COR-L47 (cell line): ENCODE data around the gene CASK.

Experiments used
- DNase-seq: peaks from one replicate; lab custom pipeline; 2025; lab: John Stamatoyannopoulos, UW

The CASK gene

DNA sequence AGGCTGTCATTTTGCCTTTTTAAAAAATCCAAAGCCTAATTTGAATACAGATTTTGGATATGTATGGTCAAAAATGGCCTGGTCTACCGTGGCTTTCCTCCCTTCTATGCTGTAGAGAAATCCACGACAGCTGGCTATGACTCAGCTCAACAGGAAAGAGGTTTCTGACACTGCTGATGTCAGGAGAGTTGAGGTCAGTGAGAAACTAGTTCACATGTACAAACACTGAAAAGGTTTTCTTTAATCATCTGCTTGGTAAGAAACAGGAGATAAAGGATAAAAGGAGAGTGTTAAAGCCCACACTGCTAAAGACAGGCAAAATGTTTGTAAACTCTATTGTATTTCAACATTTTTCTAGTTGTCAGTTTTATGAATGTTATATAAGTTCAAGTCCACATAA is 362.3 kb downstream of the CASK start:
- DNase-seq, result no peak

DNA sequence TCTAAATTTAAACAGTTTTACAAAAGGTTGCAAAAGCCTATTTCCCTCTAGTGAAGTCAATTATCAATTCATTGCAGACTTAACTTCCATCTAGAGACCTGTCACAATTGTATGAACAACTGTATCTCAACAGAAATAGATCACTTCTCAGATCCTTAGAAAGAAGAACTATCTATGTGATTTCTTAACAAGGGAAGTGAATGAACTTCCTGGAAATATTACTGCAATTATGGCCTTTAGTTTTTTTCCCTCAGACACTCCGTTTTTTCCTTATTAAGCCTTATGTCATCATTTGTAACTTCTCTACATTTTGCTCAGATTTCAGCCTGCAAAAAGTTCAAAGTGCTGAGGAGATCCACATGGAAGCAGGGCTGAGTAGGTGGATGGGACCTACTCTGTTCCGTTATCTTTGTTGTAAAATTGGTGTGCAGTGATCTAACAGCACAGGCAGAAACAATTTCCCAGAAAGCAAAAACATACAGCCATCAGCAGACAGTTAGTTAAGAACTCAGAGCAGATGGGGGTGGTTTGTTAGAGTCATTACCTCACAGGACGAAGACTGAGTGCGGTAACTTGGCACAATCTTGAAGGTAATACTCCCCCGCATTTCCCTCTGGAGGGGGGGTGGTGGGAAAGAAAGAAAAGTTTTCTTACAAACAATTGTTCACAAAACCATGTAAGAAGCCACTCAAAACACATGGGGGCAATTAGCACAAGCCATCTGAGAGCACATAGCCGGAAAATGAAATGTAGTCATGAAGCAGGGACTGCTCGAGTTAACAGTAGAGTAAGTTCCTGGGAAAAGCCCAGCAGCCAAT is 363.9 kb downstream of the CASK start:
- no peak for DNase-seq

DNA sequence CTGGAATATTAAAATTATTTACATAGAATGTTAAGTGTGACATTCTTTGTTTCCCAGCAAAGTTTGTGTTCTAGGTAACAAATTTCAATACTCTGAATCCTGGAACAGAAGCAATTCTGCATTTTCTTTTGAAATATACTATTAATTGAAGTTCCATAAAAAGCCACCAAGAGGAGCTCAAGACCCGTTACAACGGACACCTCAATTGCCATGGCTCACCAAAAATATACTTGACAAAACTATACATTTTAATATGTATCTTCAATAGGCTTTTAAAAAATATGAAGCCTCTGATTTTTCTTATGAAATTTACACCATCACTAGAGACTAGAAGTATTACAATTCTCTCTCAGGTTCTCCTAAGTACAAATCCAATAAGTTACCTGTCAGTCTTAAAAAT is 364.8 kb downstream of the CASK start:
- no peak for DNase-seq

DNA sequence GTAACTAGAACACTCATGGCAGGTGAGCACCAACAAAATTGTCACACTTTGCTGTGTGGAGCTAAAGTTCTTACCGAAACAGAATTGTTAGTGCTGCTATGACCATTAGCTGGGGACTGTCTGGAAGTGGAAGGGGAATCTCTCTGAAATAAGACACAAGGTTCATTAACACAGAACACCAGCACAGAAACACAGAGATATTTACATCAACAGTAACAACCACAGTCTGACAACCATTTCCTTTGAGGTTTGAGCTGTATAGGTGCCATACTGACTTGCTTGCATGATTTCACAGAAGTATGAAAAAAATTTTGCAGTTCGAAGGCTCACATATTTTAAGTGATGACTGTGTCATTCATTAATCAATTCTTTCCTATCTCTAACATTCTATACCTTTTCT is 366.4 kb downstream of the CASK start:
- no peak for DNase-seq

DNA sequence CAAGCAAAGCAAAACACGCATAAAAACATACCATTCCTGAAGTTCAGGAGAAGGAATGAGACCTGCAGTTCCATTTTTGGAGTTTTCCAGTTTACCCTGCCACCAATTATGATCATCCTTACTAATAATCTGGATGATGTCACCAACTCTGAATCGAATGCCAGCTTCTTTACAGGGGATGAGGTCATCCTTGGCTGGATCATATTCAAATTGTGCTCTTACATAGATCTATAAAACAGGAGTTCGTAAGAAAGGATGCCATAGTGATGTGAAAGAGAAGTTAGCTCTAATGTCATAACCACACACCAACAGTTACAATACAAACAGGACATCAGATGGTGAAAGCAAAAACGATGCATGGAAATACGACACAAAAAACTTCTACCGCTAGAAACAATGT is 369.7 kb downstream of the CASK start:
- DNase-seq, result no peak

DNA sequence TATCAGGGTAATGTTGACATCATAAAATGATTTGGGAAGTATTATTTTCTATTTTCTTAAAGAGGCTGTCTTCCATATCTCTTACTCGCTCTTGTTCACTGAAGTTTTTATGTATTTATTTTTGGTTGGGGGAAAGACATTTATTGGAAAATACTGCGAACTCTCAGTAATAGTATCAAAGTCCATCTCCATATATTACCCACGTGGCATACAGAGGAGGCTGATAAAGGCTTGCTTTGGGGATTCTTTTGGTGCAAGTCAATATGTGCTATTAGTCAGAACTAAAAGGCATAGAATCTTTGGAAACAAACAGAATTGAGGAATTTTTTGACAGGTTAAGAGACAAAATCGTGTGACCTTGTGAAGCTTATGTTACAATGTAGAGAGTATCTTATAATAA is 374.9 kb downstream of the CASK start:
- DNase-seq, result no peak

DNA sequence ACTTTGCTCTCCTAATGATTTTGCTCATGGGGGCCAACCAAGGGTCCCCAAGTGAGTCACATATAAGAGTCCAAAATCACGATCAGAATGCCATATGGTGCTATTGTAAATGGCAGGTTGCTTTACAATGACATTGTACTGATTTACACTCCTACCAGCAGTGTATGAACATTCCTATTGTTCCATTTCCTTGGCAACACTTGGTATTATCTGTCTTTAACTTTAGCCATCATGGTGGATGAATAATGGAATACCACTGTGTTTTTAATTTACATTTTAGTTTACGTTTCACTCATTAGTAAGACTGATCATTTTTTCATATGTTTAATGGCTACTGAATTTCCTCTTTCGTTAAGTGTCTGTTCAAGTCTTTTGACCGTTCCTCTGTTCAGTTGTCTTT is 379.7 kb downstream of the CASK start:
- DNase-seq, result no peak

DNA sequence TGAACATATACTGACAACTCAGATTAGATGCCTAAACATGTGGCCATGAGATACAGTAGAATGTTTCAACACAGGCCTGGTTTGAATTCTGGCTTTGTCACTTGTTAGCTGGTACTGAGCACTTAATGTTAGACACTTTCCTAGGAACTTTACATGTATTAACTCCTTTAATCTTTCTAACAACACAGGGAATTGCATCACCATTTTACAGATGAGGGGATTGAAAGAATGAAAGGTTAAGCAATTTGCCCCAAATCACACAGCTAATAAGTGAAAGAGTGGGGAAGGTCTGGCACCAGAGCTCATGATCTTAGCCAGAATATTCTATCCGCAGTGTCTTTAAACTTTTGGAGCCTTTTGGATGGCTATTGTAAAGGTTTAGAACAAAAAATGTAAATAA is 380.3 kb downstream of the CASK start:
- DNase-seq, result no peak

DNA sequence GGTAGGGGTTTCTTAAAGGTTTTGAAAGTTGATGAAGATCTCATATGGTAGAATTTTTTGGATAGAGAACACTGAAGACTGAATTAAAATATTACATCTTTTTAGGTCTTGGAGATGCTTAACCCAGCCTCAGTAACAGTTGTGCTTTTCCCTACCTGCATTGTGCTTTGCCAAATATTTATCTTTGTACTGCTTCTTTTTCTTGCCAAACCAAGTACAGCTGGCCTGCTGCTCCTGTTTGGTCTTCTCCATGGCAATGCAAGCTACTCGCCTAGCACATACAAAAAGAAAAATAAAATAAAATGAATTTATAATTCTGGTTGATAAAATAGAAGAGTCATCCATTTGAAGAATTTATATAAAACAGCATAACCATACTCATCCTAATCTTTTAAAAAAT is 380.8 kb downstream of the CASK start:
- DNase-seq, result no peak

DNA sequence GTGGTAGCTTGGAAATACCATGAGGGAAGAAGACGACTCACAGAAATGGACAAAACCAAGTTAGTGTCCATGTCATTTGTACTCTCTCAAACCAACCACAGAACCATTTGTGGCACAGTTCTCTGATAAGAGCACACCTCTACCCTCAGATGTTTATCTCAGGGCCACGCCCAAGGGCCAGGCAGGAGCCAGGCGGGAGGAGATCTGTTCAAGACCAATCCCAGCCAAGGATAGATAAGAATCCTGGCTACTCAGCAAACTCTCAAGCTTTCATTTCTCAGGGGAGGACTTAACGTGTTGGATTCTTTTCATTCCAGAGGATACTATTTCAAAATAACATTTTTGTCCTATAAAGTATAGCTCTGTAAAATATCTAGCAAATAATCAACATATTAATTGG is 381.2 kb downstream of the CASK start:
- no peak for DNase-seq

DNA sequence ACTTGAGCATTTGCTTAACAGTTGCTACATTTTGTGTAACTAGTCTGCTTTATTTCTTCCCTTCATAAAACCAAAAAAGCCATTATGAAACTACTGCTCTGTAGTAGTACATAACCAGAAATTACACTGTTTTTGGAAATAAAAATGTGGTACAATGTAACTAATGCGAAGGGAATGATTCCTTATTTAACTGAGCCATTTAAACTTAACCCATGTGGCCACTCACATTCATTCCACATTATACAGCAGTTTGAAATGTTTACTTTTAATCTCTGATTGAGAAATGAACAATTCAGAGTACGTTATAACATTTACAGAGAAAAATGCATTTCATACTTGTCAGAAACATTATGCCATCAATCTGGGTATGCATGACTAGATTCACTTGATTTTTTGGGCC is 382.0 kb downstream of the CASK start:
- DNase-seq, result no peak

DNA sequence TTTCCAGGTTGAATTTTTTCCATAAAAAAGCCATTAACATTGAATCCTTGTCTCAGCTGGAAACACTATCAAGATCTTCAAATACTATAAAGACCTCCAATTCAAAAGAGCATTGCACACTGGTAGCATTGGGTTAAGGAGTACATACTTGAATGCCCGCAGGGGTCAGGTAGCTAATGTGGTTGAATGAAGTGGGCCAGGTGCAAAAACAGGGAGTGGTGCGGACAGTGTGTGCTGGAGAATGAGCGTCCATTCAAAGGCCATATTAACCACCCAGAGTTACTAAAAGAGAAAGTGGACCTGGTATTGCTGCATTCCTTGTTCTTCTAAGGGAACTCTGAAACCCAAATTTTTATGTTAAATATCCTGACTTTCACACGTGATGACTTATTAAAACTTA is 384.6 kb downstream of the CASK start:
- DNase-seq, result no peak

DNA sequence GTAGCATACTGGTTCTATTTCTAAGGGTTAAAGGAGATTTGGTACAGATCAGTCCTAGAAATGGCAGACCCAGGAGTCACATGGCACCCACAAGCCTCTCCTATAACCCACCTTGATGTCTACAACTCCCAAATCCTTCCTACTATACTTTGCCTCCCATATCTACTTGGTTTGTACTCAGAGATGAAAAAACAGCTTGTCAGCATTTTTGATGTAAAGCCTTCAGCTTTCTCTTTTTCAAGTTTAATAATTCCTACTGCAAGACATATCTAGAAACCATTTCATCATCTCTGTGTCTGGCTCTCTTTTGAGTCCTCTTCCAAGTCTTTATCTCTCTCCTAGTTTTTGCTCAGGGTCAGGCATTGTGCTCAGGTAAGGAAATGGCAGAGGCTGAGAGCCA is 393.3 kb downstream of the CASK start:
- DNase-seq, result no peak

DNA sequence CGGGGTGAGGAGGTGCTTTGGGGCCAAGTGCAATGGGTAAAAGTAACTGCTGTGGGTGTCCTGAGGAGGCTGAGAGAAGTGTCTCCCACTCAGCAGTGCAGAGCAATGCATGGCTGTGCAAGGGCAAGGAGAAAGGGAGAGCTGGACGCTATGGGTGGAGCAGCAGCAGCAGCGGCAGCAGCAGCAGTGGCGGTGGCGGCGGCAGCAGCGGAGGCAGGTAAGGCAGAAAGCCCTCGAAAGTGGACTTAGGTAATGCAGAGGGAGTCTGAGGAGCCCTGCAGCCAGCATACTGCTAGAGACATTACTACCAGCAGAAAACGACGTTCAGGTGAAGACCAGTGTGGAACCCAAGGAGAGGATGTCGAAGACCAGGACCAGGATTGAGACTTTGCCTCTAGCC is 394.1 kb downstream of the CASK start:
- DNase-seq, result no peak

DNA sequence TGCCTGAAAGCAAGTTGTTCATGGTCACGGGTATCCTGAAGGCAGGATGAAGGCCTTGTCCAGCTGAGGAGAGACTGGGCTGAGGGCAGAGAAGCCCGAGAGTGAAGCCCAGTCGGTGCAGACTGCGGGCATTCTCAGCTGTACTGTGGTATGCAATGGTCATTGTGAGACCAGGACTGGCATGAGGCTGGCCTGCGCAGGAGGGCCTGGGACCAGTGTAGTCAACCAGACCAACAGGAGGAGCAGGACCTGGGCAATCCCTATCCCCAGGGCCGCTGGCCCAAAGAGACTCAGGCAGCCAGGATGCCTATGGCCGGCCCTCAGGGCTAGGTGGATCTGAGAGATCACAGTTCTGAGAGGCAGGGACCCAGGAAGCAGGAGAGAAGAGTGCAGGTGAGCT is 394.6 kb downstream of the CASK start:
- no peak for DNase-seq

DNA sequence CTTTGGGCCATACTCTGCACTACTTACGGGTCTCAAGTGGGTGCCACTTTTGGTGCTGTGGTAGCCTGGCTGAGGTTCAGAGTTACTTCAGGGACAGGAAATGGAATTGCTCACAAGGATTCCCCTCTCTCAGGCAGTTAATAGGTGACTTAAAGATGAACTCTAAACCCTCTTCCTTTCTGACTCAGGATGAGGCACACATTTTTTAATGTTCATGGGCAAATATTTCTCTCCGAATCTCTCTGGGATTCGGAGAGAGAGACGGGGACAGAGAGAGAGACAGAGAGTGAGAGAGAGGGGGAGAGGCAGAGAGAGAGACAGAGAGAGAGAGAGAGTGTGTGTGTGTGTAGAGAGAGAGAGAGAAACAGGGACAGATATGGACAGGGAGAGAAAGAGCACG is 396.4 kb downstream of the CASK start:
- no peak for DNase-seq

DNA sequence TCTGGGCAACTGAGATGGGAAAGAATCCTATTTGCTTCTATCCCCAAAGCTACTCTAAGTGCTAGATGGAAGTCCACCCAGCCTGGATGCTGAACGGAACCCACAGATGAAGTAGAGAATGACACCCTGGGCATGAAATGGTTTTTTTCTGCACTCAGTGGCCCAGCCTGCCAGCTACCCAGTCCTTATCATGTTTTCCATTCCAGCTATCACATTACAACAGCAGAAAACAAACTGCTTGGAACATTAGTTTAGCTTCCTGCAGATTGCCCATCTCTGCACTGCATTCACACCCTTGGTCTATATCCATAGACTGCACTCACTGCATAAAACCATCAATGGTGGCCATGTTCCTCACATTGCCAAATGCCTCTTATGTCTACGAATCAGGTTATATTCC is 397.1 kb downstream of the CASK start:
- no peak for DNase-seq

DNA sequence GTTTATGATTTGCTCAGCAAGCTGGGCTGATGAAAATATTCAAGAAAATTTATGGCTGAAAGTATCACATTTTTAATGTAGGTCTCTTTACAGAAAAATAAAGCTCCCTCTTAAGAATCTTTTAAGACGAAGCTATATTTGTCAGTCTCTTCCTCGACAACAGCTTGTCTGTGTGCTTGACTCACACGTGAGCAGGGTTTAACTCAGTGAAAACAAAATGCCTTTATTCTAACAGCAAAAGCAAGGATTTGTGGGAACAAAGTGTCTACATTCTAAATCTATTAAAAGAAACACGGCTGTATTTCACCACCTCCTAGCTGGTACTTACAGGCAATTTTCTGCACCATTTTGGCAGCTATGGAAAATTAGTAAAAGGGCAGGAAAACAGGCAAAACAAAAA is 400.7 kb downstream of the CASK start:
- no peak for DNase-seq

DNA sequence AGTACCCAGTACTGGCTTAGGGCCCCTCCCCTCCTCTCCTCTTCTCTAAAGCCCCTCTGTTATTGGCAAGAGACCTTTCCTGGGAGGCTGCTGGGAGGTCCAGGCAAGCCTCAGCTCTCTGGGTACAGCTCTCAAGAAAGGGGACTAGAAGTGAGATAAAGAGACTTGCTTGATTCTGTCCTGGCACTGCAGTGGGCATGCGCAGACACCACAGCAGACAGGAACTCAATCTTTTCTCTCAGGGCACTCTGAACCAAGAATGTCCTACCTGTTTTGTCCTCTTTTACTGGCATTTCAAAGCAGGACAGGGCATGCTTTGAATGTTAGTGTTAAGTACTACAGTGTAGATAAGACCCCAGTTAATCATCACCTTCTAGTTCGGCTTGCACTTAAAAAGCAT is 401.3 kb downstream of the CASK start:
- DNase-seq, result no peak

DNA sequence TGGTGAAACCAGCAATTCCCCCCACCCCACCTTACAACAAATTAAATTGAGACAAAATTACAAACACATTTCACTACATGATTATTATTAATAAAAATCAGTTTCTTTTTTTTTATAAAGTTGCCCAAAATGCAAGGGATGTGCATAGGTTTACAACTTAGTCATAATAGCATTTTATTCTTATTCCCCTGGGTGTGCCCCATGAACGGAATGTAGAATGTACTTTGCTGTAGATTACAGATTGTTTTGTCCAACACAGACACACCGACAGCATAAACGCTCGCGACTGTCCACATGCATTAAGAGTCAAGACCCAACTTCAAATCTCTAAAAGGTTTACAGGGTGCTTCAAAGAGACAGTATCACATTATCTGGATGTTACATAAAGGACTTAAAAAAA is 403.9 kb downstream of the CASK start:
- DNase-seq, result no peak

DNA sequence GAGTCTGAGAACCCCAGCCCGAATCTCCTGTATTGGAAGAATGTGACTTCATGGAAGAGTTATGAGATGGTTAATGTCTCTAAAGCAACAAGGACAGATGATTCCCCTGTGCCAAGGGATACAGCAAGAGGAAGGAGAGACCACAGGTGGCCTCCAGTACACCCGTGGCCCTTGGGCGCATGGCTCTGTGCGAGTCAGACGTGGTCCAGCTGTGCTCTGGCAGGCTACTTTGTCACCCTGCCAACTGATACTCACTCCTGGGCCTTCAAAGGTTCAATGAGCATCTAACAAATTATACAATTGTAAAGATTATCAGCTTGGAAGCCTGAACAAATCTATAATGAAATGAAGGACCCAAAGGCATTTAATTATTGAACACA is 404.5 kb downstream of the CASK start:
- DNase-seq, result no peak

DNA sequence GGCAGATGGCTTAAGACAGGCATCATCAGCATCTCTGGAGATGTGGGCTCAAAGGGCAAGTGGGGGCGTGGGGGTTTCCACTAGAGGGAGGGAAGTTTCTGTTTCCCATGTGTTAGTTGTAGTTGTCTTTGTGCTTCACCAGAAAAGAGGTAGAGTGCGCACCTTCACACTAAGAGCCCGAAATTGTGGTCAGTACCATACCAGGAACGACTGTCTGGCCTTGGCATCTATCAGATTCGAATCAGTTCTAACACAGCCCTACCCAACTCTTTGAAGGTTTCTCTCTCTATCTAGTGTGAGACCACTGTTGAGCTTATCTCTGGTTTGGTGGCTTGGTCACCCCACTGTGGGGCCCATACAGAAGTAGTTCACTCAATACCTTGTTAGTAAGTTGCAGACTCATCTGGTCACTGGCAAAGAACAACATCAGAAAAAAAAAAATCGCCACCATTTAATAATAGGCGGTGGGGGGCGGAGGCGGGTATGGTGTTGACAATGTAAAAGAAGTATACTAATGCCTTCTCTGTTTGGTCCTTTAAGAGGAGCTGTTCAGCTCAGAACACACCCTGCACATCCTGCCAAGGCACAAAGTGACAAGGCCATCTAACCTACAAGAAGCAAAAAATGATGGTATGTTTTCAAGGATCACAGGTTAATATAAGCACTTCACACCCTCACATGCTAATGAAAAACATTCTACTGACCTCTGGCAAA is 405.1 kb downstream of the CASK start:
- DNase-seq, result no peak

DNA sequence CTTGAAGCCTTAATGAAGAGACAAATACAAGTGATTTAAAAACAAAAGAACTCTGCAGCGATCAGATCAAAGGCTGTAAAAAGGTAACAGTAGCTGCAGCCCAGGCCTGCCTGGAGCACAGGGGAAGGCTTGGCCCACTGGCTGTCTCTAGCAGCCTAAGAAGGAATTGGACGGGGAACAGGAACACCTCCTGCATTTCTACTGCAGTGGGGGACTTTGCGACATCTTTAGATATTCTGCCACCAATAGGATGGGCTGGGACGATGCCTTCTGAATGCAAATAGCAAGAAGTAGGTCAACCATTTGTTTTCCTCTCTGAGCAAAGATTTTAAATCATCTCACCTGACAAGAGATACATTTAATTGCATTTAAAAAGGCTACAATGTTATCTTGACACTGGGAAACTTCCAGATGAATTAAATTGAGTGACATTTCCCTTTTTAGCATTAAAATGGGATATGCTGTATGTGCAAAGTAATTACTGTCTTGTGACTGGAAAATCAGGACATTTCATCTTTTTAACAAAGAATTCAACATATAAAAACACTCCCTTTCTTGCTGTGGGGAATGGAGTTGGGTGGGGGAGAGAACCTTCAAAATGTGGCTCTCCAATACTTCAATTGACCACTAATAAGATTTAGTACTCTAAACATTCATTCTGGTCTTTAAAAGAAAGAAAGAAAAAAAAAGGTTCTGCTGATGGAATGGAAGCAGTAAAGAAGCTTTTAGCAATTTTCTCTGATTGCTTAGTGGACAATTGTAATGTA is 406.2 kb downstream of the CASK start:
- DNase-seq, result no peak
